ENCODE data around the gene SESN2.

DNA sequence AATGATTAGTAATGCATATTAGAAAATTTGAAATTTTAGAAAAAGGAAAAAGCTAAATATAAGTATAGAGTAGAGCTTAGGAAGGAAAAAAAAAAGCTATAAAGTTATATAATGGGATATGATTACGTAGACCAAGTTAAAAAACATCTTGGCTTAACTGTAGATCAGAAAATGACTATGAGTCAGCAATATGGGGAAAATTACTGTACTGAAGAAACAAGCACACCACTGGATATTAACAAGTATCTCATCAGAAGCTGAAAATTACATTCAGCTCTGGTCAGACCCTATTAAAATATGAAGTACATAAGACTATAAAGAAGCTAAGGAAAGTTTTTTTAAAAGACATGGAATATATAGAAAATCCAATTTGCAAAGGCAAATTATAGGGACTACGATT is 46.0 kb upstream of the SESN2 start:
- TF ChIP-seq POLR2AphosphoS5 (IDR thresholded peaks at IDR 0.05; ENCODE audit: insufficient read depth in 1 of 2, low read depth in 1 of 2) = no peak
- TF ChIP-seq, protein P1, sequence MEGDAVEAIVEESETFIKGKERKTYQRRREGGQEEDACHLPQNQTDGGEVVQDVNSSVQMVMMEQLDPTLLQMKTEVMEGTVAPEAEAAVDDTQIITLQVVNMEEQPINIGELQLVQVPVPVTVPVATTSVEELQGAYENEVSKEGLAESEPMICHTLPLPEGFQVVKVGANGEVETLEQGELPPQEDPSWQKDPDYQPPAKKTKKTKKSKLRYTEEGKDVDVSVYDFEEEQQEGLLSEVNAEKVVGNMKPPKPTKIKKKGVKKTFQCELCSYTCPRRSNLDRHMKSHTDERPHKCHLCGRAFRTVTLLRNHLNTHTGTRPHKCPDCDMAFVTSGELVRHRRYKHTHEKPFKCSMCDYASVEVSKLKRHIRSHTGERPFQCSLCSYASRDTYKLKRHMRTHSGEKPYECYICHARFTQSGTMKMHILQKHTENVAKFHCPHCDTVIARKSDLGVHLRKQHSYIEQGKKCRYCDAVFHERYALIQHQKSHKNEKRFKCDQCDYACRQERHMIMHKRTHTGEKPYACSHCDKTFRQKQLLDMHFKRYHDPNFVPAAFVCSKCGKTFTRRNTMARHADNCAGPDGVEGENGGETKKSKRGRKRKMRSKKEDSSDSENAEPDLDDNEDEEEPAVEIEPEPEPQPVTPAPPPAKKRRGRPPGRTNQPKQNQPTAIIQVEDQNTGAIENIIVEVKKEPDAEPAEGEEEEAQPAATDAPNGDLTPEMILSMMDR (IDR thresholded peaks at IDR 0.05) = no peak
